NCI-H748 (cell line): ENCODE measurements around the gene FYB2.
"Not testable (repeated sequence)": the region's sequence is repeated elsewhere in the genome, so short reads cannot be mapped to it uniquely, and the experiment has no call there.

Experiments used
- DNase-seq: peaks from one replicate; lab custom pipeline; 2025; ENCODE audit not compliant: unreplicated experiment; lab: John Stamatoyannopoulos, UW

FYB2 gene

GRCh38 chr1:56798053-56798471, 21.1 kb downstream of the FYB2 start:
- no peak for DNase-seq

GRCh38 chr1:56797065-56797685, 22.0 kb downstream of the FYB2 start:
- DNase-seq = peak; percentile 93

- DNase-seq = no peak
Measured at GRCh38 chr1:56795870-56796269, 23.3 kb downstream of the FYB2 start.

GRCh38 chr1:56790036-56790435, 29.2 kb downstream of the FYB2 start:
- no peak for DNase-seq

- peak; percentile 62 for DNase-seq
Measured at GRCh38 chr1:56788588-56788987, 30.6 kb downstream of the FYB2 start.

GRCh38 chr1:56788102-56788501, 31.1 kb downstream of the FYB2 start:
- peak; percentile 59 for DNase-seq

- DNase-seq = no peak
Measured at GRCh38 chr1:56787330-56787729, 31.9 kb downstream of the FYB2 start.

- DNase-seq = no peak
Measured at GRCh38 chr1:56782773-56783172, 36.4 kb downstream of the FYB2 start.

GRCh38 chr1:56780826-56781225, 38.4 kb downstream of the FYB2 start:
- DNase-seq = peak; percentile 4

GRCh38 chr1:56780128-56780750, 39.0 kb downstream of the FYB2 start:
- DNase-seq = no peak

- no peak for DNase-seq
Measured at GRCh38 chr1:56777972-56778371, 41.2 kb downstream of the FYB2 start.

GRCh38 chr1:56774732-56775131, 44.5 kb downstream of the FYB2 start:
- not testable (repeated sequence) for DNase-seq

- no peak for DNase-seq
Measured at GRCh38 chr1:56774067-56774609, 45.1 kb downstream of the FYB2 start.

GRCh38 chr1:56773341-56774066, 45.7 kb downstream of the FYB2 start:
- DNase-seq = no peak

- DNase-seq = no peak
Measured at GRCh38 chr1:56771717-56772116, 47.5 kb downstream of the FYB2 start.

GRCh38 chr1:56758794-56759193, 60.4 kb downstream of the FYB2 start:
- DNase-seq = no peak

- DNase-seq = peak; percentile 52
Measured at GRCh38 chr1:56758135-56758534, 61.1 kb downstream of the FYB2 start.

GRCh38 chr1:56755911-56756310, 63.3 kb downstream of the FYB2 start:
- DNase-seq = no peak

- DNase-seq = peak; percentile 38
Measured at GRCh38 chr1:56754708-56755479, 64.3 kb downstream of the FYB2 start.

- DNase-seq = no peak
Measured at GRCh38 chr1:56745231-56745630, 74.0 kb downstream of the FYB2 start.

GRCh38 chr1:56728964-56729363, 90.2 kb downstream of the FYB2 start:
- DNase-seq = no peak
